SK-N-SH treated with all-trans-retinoic acid at 6 μM for 48 hours (cell line): Measurements from ENCODE around the gene ZNF488.
"Not testable (repeated sequence)": the region's sequence is repeated elsewhere in the genome, so short reads cannot be mapped to it uniquely, and the experiment has no call there.

Experiments
- ATAC-seq: fragments of 200-7000 bp; cut with Tn5 transposase; 3 replicates; pipeline ENCODE4 v1.9.1; 2020; ENCODE audit warnings: mild to moderate bottlenecking, moderate library complexity
- ARNTL ChIP-seq: fragments of 450-650 bp; formaldehyde crosslinking; IDR thresholded peaks from 2 replicates; pipeline ENCODE4 v1.5.0; 2020; ENCODE audit warnings: low read depth, mild to moderate bottlenecking, moderate library complexity, borderline replicate concordance
- BACH2 ChIP-seq: fragments of 250-450 bp; sonication (Bioruptor Pico); IDR thresholded peaks from 2 replicates; pipeline ENCODE4 v1.9.0; 2021; ENCODE audit warnings: mild to moderate bottlenecking, borderline replicate concordance
- CSDC2 ChIP-seq: fragments of 250-450 bp; sonication (Bioruptor Pico); IDR thresholded peaks from 2 replicates; pipeline ENCODE4 v1.5.0; 2020; ENCODE audit warnings: mild to moderate bottlenecking, moderate library complexity
- ESRRG ChIP-seq: fragments of 250-450 bp; sonication (Bioruptor Pico); IDR thresholded peaks from 2 replicates; pipeline ENCODE4 v1.6.1; 2021; ENCODE audit warnings: mild to moderate bottlenecking
- ISL1 ChIP-seq: fragments of 250-450 bp; sonication (Bioruptor Pico); IDR thresholded peaks from 2 replicates; pipeline ENCODE4 v2.1.2; 2022; ENCODE audit warnings: mild to moderate bottlenecking, moderate library complexity
- OSR1 ChIP-seq: fragments of 250-450 bp; sonication (Bioruptor Pico); IDR thresholded peaks from 2 replicates; pipeline ENCODE4 v1.8.0; 2022; ENCODE audit warnings: moderate library complexity, mild to moderate bottlenecking, inconsistent platforms
- PPARA ChIP-seq: fragments of 250-450 bp; sonication (Bioruptor Pico); IDR thresholded peaks from 2 replicates; pipeline ENCODE4 v1.5.0; 2020; ENCODE audit warnings: mild to moderate bottlenecking, borderline replicate concordance
- RARB ChIP-seq: fragments of 250-450 bp; sonication (Bioruptor Pico); IDR thresholded peaks from 2 replicates; pipeline ENCODE4 v1.8.0; 2021; ENCODE audit warnings: mild to moderate bottlenecking, moderate library complexity
- SNAI2 ChIP-seq: fragments of 250-450 bp; sonication (Bioruptor Pico); IDR thresholded peaks from 2 replicates; pipeline ENCODE4 v1.5.0; 2020; ENCODE audit warnings: mild to moderate bottlenecking, moderate library complexity
- TOX ChIP-seq: fragments of 250-450 bp; sonication (Bioruptor Pico); IDR thresholded peaks from 2 replicates; pipeline ENCODE4 v1.8.0; 2021; ENCODE audit warnings: mild to moderate bottlenecking, moderate library complexity, borderline replicate concordance
- ZFP3 ChIP-seq: fragments of 250-450 bp; sonication (Bioruptor Pico); IDR thresholded peaks from 2 replicates; pipeline ENCODE4 v1.5.0; 2020; ENCODE audit warnings: mild to moderate bottlenecking, moderate library complexity
- ZFP30 ChIP-seq: fragments of 450-650 bp; formaldehyde crosslinking; IDR thresholded peaks from 2 replicates; pipeline ENCODE4 v1.5.0; 2022; ENCODE audit warnings: mild to moderate bottlenecking, moderate library complexity
- ZNF565 ChIP-seq: fragments of 450-650 bp; formaldehyde crosslinking; conservative IDR thresholded peaks from 2 replicates; pipeline ENCODE4 v1.5.0; 2020; ENCODE audit warnings: low read depth, mild to moderate bottlenecking, moderate library complexity
- ZNF70 ChIP-seq: fragments of 450-650 bp; formaldehyde crosslinking; IDR thresholded peaks from 2 replicates; pipeline ENCODE4 v1.5.0; 2020; ENCODE audit warnings: mild to moderate bottlenecking, moderate library complexity
- TF ChIP-seq, protein P1 (sequence below): fragments of 250-450 bp; sonication (Bioruptor Pico); IDR thresholded peaks from 2 replicates; pipeline ENCODE4 v1.5.0; 2020; ENCODE audit warnings: mild to moderate bottlenecking, moderate library complexity
- TF ChIP-seq, protein P2 (sequence below): fragments of 250-450 bp; sonication (Bioruptor Pico); IDR thresholded peaks from 2 replicates; pipeline ENCODE4 v1.8.0; 2021; ENCODE audit warnings: low read depth, mild to moderate bottlenecking, moderate library complexity, borderline replicate concordance
- TF ChIP-seq, protein P3 (sequence below): fragments of 250-450 bp; sonication (Bioruptor Pico); IDR thresholded peaks from 2 replicates; pipeline ENCODE4 v1.5.1; 2021; ENCODE audit warnings: mild to moderate bottlenecking, moderate library complexity

The ZNF488 gene

DNA sequence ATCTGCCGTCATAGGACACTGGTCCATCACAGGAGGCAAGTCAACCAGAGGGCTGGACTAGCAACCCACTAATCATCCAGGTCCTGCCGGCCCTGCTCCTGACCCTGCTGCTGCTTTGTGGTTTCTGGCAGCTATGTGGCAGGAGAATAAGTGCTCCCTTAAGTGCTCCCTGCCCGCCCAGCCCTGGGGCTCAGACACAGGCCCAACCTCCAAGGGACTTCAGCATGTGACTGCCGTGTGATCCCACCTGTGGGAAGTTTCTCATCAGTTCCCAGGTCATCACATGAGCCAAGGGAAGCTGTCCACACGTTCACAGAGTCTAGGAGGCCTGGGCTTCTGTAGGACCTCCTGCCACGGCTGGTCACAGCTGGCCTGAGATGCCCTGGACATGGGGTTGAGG lies 34.2 kb upstream of the ZNF488 start (continued):
- TF ChIP-seq, protein P1, sequence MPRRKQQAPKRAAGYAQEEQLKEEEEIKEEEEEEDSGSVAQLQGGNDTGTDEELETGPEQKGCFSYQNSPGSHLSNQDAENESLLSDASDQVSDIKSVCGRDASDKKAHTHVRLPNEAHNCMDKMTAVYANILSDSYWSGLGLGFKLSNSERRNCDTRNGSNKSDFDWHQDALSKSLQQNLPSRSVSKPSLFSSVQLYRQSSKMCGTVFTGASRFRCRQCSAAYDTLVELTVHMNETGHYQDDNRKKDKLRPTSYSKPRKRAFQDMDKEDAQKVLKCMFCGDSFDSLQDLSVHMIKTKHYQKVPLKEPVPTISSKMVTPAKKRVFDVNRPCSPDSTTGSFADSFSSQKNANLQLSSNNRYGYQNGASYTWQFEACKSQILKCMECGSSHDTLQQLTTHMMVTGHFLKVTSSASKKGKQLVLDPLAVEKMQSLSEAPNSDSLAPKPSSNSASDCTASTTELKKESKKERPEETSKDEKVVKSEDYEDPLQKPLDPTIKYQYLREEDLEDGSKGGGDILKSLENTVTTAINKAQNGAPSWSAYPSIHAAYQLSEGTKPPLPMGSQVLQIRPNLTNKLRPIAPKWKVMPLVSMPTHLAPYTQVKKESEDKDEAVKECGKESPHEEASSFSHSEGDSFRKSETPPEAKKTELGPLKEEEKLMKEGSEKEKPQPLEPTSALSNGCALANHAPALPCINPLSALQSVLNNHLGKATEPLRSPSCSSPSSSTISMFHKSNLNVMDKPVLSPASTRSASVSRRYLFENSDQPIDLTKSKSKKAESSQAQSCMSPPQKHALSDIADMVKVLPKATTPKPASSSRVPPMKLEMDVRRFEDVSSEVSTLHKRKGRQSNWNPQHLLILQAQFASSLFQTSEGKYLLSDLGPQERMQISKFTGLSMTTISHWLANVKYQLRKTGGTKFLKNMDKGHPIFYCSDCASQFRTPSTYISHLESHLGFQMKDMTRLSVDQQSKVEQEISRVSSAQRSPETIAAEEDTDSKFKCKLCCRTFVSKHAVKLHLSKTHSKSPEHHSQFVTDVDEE: no peak
- TF ChIP-seq RARB (CRISPR knock-in tag) (no peak), ZNF565 (CRISPR knock-in tag) (no peak), BACH2 (CRISPR knock-in tag) (no peak)

DNA sequence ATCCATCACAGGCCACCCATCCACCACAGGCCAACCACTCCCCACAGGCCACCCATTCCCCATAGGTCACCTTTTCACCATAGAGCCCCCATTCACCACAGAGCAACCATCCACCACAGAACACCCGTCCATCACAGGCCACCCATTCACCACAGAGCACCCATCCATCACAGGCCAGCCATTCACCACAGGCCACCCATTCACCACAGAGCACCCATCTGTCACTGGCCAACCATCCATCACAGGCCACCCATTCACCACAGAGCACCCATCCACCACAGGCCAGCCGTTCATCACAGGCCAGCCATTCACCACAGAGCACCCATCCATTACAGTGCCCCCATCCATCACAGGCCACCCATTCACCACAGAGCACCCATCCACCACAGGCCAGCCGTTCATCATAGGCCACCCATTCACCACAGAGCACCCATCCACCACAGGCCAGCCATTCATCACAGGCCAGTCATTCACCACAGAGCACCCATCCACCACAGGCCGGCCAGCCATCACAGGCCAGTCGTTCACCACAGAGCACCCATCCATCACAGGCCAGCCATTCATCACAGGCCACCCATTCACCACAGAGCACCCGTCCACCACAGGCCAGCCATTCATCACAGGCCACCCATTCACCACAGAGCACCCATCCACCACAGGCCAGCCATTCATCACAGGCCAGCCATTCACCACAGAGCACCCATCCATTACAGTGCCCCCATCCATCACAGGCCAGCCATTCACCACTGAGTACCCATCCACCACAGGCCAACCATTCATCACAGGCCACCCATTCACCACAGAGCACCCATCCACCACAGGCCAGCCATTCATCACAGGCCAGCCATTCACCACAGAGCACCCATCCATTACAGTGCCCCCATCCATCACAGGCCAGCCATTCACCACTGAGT lies 32.5 kb upstream of the ZNF488 start:
- not testable (repeated sequence) for ATAC-seq

DNA sequence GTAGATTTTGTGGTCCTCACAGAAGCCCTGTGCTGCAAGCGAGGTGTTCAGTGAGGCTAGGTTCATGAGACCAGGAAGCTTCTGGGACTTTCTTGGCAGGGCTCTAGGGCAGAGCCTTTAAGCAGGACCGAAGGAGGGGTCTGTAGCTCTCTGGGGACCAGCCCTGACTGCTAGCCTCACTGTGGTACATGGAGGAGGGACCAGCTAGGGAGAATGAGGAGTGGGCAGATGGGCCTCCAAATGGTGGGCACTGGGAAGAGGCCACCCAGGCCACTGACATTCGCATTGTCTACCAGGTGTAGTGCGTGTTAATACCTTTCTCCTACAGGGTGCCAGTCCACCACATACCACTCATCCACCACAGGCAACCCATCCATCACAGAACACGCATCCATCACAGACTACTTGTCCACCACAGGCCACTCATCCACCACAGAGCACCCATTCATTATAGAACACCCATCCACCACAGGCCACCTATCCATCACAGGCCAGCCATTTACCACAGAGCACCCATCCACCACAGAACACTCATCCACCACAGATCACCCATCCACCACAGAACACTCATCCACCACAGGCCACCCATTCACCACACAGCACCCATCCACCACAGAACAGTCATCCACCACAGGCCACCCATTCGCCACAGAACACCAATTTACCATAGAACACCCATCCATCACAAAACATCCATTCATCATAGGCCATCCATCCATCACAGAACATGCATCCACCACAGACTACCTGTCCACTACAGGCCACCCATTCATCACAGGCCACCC lies 31.6 kb upstream of the ZNF488 start:
- ATAC-seq: no peak
- TF ChIP-seq ZFP3: no peak
- TF ChIP-seq CSDC2 (CRISPR knock-in tag): no peak
- no peak for TF ChIP-seq ISL1 (CRISPR knock-in tag)
- TF ChIP-seq, protein P2, sequence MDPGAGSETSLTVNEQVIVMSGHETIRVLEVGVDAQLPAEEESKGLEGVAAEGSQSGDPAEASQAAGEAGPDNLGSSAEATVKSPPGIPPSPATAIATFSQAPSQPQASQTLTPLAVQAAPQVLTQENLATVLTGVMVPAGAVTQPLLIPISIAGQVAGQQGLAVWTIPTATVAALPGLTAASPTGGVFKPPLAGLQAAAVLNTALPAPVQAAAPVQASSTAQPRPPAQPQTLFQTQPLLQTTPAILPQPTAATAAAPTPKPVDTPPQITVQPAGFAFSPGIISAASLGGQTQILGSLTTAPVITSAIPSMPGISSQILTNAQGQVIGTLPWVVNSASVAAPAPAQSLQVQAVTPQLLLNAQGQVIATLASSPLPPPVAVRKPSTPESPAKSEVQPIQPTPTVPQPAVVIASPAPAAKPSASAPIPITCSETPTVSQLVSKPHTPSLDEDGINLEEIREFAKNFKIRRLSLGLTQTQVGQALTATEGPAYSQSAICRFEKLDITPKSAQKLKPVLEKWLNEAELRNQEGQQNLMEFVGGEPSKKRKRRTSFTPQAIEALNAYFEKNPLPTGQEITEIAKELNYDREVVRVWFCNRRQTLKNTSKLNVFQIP (CRISPR knock-in tag): no peak
- TF ChIP-seq SNAI2 (CRISPR knock-in tag): no peak
- TF ChIP-seq, all 23 proteins: peak for 0

DNA sequence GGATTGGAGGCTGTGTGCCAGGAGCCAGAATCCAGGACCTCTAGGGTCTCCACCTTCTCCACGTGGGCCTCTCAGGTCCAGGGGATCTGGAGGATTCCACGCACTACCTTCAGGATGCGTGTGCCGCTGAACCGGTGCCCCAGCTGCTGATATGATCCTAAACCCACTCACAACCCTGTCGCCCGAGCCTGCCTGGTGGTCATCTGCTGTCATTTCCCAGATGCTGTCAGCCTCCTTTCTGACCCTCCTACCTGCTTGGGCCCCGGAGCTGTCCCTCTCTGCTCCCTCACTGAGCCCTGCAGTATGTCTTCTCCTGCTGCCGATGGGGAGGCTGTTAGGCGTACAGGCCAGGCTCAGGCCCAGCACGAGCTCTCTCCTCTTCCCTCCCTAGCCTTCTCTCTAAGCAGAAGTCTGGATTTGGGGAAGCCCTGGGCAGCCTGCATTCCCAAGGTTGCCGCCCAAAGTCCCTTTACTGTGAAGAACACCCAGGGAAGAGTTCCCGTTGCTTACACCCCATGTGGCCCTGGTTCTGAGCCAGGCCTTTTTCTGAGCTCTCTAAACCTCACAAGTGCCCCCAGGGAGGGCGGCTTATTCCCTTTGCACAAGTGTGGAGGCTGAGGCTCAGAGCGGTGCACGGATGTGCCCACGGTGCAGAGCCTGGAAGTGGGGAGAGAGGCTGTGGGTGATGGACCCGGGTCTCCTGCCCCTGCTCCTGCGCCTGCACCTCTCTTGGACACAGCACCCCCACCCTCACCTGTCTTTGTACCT lies 30.8 kb upstream of the ZNF488 start:
- no peak for ATAC-seq
- TF ChIP-seq ISL1 (CRISPR knock-in tag): no peak
- TF ChIP-seq, protein P2 (CRISPR knock-in tag): no peak
- no peak for TF ChIP-seq PPARA (CRISPR knock-in tag)
- TF ChIP-seq, protein P3, sequence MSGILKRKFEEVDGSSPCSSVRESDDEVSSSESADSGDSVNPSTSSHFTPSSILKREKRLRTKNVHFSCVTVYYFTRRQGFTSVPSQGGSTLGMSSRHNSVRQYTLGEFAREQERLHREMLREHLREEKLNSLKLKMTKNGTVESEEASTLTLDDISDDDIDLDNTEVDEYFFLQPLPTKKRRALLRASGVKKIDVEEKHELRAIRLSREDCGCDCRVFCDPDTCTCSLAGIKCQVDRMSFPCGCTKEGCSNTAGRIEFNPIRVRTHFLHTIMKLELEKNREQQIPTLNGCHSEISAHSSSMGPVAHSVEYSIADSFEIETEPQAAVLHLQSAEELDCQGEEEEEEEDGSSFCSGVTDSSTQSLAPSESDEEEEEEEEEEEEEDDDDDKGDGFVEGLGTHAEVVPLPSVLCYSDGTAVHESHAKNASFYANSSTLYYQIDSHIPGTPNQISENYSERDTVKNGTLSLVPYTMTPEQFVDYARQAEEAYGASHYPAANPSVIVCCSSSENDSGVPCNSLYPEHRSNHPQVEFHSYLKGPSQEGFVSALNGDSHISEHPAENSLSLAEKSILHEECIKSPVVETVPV (CRISPR knock-in tag): no peak
- TF ChIP-seq SNAI2 (CRISPR knock-in tag): no peak
- TF ChIP-seq ESRRG (CRISPR knock-in tag): no peak
- TF ChIP-seq BACH2 (CRISPR knock-in tag): no peak

DNA sequence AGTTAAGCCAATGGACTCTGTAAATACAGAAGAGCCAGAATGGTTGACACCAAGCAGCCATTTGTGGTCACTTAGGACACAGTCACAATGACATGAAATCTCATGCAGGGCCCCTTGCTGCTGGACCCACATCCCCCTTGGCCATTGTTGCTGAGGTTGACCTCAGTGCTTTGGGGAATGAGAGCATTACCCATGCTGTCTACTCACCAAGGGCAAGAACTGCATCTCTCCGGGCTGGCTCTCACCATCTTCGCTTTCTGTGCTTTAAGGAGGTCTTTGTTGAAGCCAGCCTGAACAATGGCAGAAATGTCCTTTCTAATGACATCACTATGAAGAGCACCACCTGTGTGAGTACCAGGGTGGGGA lies 30.1 kb upstream of the ZNF488 start:
- no peak for ATAC-seq
- TF ChIP-seq ZFP30 (CRISPR knock-in tag) (no peak), TOX (CRISPR knock-in tag) (no peak), ESRRG (CRISPR knock-in tag) (no peak), ARNTL (CRISPR knock-in tag) (no peak), SNAI2 (CRISPR knock-in tag) (no peak), OSR1 (CRISPR knock-in tag) (no peak), ZNF565 (CRISPR knock-in tag) (no peak), ZNF70 (CRISPR knock-in tag) (no peak)
- TF ChIP-seq, protein P1: no peak
- TF ChIP-seq, protein P3 (CRISPR knock-in tag): no peak
